ENCODE data around the gene PCDHGC4.

- TF ChIP-seq, protein P1, sequence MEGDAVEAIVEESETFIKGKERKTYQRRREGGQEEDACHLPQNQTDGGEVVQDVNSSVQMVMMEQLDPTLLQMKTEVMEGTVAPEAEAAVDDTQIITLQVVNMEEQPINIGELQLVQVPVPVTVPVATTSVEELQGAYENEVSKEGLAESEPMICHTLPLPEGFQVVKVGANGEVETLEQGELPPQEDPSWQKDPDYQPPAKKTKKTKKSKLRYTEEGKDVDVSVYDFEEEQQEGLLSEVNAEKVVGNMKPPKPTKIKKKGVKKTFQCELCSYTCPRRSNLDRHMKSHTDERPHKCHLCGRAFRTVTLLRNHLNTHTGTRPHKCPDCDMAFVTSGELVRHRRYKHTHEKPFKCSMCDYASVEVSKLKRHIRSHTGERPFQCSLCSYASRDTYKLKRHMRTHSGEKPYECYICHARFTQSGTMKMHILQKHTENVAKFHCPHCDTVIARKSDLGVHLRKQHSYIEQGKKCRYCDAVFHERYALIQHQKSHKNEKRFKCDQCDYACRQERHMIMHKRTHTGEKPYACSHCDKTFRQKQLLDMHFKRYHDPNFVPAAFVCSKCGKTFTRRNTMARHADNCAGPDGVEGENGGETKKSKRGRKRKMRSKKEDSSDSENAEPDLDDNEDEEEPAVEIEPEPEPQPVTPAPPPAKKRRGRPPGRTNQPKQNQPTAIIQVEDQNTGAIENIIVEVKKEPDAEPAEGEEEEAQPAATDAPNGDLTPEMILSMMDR (IDR thresholded peaks at IDR 0.05): no peak
- no peak for TF ChIP-seq EP300 (IDR thresholded peaks at IDR 0.05)
These were observed 35.1 kb downstream of the PCDHGC4 start for GRCh38 chr5:141519605-141520565.

Data from tibial nerve (tissue), 4 donors.